ENCODE data around the gene PFDN2.

Gene PFDN2

DNA sequence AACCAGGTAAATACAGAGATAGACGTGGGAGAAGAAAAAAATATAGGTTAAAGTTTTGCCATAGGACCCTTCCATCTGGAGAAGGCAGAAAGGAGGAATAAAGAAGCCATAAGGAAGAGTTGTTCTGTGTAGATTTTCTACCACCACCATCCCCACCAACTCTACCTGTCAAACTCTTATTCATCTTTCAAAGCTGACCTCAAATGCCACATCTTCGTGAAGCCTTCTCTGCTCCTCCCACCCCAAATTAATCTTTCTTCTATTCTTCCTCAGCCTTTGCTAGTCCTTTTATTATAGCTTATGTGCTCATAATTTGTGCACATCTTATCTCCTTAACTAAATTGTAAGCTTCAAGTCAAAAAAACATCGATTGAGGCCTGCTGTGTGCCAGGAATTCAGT is 27.2 kb downstream of the PFDN2 start:
- POLR2A ChIA-PET = interaction anchor here (0.6 kb wide), 1 partner anchor 64 kb away, joined by 8 read pairs; no protein-coding TSS in a partner anchor
- Histone ChIP-seq H3K27ac (ENCODE audit: extremely low read depth, low read depth, low read length) (no peak overlapping the region), H3K9me3 (ENCODE audit: control insufficient read depth, insufficient read depth, low read depth, low read length) (no peaks in the 10 kb centered on the region), H3K4me1 (ENCODE audit: control insufficient read depth, insufficient read depth, low read length) (no peaks in the 10 kb centered on the region), H3K36me3 (ENCODE audit: control insufficient read depth in 2 of 2, insufficient read depth in 1 of 2, low read length in 2 of 2) (no peaks in the 10 kb centered on the region), H3K4me3 (ENCODE audit: low read depth, low read length) (no peak overlapping the region)
- TF ChIP-seq ZNF175 (tag by site-specific recombination; IDR thresholded peaks at IDR 0.05) (no peak), ZNF585B (tag by site-specific recombination; IDR thresholded peaks at IDR 0.05) (no peak), KLF10 (tag by site-specific recombination; IDR thresholded peaks at IDR 0.05) (no peak), WT1 (tag by site-specific recombination; IDR thresholded peaks at IDR 0.05) (no peak), ZNF626 (tag by site-specific recombination; IDR thresholded peaks at IDR 0.05) (no peak), ZNF777 (tag by site-specific recombination; IDR thresholded peaks at IDR 0.05; ENCODE audit: borderline replicate concordance) (no peak), ZNF354C (tag by site-specific recombination; IDR thresholded peaks at IDR 0.05; ENCODE audit: borderline replicate concordance, low read depth) (no peak), ZXDB (tag by site-specific recombination; IDR thresholded peaks at IDR 0.05) (no peak), ZNF596 (tag by site-specific recombination; IDR thresholded peaks at IDR 0.05) (no peak), YY2 (tag by site-specific recombination; IDR thresholded peaks at IDR 0.05) (no peak), IKZF3 (tag by site-specific recombination; IDR thresholded peaks at IDR 0.05) (no peak), ZNF530 (tag by site-specific recombination; IDR thresholded peaks at IDR 0.05; ENCODE audit: low read depth) (no peak), ZFP37 (tag by site-specific recombination; IDR thresholded peaks at IDR 0.05) (no peak)
- TF ChIP-seq, protein P1, sequence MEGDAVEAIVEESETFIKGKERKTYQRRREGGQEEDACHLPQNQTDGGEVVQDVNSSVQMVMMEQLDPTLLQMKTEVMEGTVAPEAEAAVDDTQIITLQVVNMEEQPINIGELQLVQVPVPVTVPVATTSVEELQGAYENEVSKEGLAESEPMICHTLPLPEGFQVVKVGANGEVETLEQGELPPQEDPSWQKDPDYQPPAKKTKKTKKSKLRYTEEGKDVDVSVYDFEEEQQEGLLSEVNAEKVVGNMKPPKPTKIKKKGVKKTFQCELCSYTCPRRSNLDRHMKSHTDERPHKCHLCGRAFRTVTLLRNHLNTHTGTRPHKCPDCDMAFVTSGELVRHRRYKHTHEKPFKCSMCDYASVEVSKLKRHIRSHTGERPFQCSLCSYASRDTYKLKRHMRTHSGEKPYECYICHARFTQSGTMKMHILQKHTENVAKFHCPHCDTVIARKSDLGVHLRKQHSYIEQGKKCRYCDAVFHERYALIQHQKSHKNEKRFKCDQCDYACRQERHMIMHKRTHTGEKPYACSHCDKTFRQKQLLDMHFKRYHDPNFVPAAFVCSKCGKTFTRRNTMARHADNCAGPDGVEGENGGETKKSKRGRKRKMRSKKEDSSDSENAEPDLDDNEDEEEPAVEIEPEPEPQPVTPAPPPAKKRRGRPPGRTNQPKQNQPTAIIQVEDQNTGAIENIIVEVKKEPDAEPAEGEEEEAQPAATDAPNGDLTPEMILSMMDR (tag by site-specific recombination; IDR thresholded peaks at IDR 0.05) = no peak
- TF ChIP-seq, protein P2, sequence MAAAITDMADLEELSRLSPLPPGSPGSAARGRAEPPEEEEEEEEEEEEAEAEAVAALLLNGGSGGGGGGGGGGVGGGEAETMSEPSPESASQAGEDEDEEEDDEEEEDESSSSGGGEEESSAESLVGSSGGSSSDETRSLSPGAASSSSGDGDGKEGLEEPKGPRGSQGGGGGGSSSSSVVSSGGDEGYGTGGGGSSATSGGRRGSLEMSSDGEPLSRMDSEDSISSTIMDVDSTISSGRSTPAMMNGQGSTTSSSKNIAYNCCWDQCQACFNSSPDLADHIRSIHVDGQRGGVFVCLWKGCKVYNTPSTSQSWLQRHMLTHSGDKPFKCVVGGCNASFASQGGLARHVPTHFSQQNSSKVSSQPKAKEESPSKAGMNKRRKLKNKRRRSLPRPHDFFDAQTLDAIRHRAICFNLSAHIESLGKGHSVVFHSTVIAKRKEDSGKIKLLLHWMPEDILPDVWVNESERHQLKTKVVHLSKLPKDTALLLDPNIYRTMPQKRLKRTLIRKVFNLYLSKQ (tag by site-specific recombination; IDR thresholded peaks at IDR 0.05; ENCODE audit: borderline replicate concordance) = no peak
- TF ChIP-seq, protein P3, sequence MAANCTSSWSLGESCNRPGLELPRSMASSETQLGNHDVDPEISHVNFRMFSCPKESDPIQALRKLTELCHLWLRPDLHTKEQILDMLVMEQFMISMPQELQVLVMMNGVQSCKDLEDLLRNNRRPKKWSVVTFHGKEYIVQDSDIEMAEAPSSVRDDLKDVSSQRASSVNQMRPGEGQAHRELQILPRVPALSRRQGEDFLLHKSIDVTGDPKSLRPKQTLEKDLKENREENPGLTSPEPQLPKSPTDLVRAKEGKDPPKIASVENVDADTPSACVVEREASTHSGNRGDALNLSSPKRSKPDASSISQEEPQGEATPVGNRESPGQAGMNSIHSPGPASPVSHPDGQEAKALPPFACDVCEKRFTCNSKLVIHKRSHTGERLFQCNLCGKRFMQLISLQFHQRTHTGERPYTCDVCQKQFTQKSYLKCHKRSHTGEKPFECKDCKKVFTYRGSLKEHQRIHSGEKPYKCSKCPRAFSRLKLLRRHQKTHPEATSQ (tag by site-specific recombination; IDR thresholded peaks at IDR 0.05) = no peak
- TF ChIP-seq, protein P4, sequence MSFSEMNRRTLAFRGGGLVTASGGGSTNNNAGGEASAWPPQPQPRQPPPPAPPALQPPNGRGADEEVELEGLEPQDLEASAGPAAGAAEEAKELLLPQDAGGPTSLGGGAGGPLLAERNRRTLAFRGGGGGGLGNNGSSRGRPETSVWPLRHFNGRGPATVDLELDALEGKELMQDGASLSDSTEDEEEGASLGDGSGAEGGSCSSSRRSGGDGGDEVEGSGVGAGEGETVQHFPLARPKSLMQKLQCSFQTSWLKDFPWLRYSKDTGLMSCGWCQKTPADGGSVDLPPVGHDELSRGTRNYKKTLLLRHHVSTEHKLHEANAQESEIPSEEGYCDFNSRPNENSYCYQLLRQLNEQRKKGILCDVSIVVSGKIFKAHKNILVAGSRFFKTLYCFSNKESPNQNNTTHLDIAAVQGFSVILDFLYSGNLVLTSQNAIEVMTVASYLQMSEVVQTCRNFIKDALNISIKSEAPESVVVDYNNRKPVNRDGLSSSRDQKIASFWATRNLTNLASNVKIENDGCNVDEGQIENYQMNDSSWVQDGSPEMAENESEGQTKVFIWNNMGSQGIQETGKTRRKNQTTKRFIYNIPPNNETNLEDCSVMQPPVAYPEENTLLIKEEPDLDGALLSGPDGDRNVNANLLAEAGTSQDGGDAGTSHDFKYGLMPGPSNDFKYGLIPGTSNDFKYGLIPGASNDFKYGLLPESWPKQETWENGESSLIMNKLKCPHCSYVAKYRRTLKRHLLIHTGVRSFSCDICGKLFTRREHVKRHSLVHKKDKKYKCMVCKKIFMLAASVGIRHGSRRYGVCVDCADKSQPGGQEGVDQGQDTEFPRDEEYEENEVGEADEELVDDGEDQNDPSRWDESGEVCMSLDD (tag by site-specific recombination; IDR thresholded peaks at IDR 0.05) = no peak
- TF ChIP-seq, protein P5, sequence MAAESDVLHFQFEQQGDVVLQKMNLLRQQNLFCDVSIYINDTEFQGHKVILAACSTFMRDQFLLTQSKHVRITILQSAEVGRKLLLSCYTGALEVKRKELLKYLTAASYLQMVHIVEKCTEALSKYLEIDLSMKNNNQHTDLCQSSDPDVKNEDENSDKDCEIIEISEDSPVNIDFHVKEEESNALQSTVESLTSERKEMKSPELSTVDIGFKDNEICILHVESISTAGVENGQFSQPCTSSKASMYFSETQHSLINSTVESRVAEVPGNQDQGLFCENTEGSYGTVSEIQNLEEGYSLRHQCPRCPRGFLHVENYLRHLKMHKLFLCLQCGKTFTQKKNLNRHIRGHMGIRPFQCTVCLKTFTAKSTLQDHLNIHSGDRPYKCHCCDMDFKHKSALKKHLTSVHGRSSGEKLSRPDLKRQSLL (tag by site-specific recombination; IDR thresholded peaks at IDR 0.05) = no peak
- TF ChIP-seq, protein P6, sequence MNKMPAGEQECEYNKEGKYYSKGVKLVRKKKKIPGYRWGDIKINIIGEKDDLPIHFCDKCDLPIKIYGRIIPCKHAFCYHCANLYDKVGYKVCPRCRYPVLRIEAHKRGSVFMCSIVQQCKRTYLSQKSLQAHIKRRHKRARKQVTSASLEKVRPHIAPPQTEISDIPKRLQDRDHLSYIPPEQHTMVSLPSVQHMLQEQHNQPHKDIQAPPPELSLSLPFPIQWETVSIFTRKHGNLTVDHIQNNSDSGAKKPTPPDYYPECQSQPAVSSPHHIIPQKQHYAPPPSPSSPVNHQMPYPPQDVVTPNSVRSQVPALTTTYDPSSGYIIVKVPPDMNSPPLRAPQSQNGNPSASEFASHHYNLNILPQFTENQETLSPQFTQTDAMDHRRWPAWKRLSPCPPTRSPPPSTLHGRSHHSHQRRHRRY (tag by site-specific recombination; IDR thresholded peaks at IDR 0.05) = no peak
- TF ChIP-seq, protein P7, sequence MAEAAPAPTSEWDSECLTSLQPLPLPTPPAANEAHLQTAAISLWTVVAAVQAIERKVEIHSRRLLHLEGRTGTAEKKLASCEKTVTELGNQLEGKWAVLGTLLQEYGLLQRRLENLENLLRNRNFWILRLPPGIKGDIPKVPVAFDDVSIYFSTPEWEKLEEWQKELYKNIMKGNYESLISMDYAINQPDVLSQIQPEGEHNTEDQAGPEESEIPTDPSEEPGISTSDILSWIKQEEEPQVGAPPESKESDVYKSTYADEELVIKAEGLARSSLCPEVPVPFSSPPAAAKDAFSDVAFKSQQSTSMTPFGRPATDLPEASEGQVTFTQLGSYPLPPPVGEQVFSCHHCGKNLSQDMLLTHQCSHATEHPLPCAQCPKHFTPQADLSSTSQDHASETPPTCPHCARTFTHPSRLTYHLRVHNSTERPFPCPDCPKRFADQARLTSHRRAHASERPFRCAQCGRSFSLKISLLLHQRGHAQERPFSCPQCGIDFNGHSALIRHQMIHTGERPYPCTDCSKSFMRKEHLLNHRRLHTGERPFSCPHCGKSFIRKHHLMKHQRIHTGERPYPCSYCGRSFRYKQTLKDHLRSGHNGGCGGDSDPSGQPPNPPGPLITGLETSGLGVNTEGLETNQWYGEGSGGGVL (tag by site-specific recombination; IDR thresholded peaks at IDR 0.05) = no peak
- CTCF ChIA-PET = no interaction called here

All from HEK293 (cell line).